GM12891 (cell line): ENCODE data around the gene ETV4.

Experiments
- POLR2A ChIP-seq: IDR thresholded peaks from 2 replicates; pipeline ENCODE4 v1.6.1; 2011; ENCODE audit warnings: low read depth, low read length, control low read depth
- POLR2AphosphoS5 ChIP-seq: IDR thresholded peaks from 2 replicates; pipeline ENCODE4 v1.6.1; 2011; ENCODE audit warnings: low read depth, low read length, control low read depth
- TAF1 ChIP-seq: IDR thresholded peaks from 2 replicates; pipeline ENCODE4 v1.6.1; 2011; ENCODE audit warnings: low read depth, low read length, control low read depth

DNA sequence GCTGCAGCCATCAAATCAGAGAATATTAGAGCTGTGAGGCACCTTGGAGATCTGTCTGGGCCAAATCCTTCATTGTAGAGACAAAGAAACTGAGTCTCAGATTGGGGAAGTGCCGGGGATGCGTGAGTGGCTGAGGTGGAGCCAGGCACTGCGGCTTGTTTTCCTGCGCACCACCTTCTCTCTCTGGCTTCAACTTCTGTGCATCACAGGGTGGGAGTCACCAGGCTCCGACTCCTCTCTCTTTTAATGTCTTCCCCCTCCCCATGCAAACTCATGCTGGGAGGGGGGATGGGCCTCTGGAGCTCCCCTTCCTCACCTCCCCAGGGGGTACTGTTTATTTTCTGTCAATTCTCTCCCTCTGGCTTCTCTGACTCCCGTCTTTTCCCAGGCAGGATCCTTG lies 8.7 kb upstream of the ETV4 start:
- TF ChIP-seq POLR2AphosphoS5 (no peak), POLR2A (no peak), TAF1 (no peak)
